Neutrophil (primary cell): Measurements from ENCODE around the gene SAMD15.

Experiments
- H3K27ac ChIP-seq: fragments of 200-600 bp; sonication (generic); 2 replicates; pipeline ENCODE4 v1.5.1; 2016; ENCODE audit warnings: mild to moderate bottlenecking, moderate library complexity
- H3K27me3 ChIP-seq: fragments of 200-600 bp; sonication (generic); 2 replicates; pipeline ENCODE4 v1.6.0; 2016; ENCODE audit warnings: mild to moderate bottlenecking
- H3K36me3 ChIP-seq: fragments of 200-600 bp; sonication (generic); 2 replicates; pipeline ENCODE4 v1.5.1; 2017
- H3K4me1 ChIP-seq, 2 experiments: fragments of 200-600 bp in 1 of 2; sonication (generic) in 1 of 2; 1 replicate in 1 of 2; 2 replicates in 1 of 2; pipeline versions ENCODE4 v1.5.1 to v1.6.1; 2013 to 2016; ENCODE audit warnings: low read depth in 1 of 2, low read length in 1 of 2, mild to moderate bottlenecking in 1 of 2, moderate library complexity in 1 of 2; ENCODE audit not compliant: control insufficient read depth in 1 of 2, insufficient read depth in 1 of 2
- H3K4me3 ChIP-seq, 2 experiments: fragments of 200-600 bp in 1 of 2; sonication (generic) in 1 of 2; 1 replicate in 1 of 2; 2 replicates in 1 of 2; pipeline ENCODE4 v1.5.1; 2013 to 2016; ENCODE audit warnings: low read depth in 1 of 2, low read length in 1 of 2, mild to moderate bottlenecking in 1 of 2, moderate library complexity in 1 of 2
- H3K9me3 ChIP-seq: fragments of 200-600 bp; sonication (generic); 2 replicates; pipeline ENCODE4 v1.5.1; 2016
- TF ChIP-seq, protein P1 (sequence below): fragments of 200-600 bp; sonication (generic); IDR thresholded peaks from 2 replicates; pipeline ENCODE4 v1.5.1; 2016; ENCODE audit warnings: antibody characterized with exemption

SAMD15 gene

GRCh38 chr14:77375973-77376770 lies 1.0 kb upstream of the SAMD15 start:
- no peaks in the 10 kb centered on the region for H3K9me3 ChIP-seq
- H3K36me3 ChIP-seq: no peaks in the 10 kb centered on the region
- H3K4me1 ChIP-seq: peaks cover 36 to 38% of the 10 kb centered on the region in 2 experiments
- H3K27ac ChIP-seq: peak overlapping the region; percentile 89
- peak overlapping the region; percentile 89 to 95 for H3K4me3 ChIP-seq
- no peaks in the 10 kb centered on the region for H3K27me3 ChIP-seq
- TF ChIP-seq, protein P1, sequence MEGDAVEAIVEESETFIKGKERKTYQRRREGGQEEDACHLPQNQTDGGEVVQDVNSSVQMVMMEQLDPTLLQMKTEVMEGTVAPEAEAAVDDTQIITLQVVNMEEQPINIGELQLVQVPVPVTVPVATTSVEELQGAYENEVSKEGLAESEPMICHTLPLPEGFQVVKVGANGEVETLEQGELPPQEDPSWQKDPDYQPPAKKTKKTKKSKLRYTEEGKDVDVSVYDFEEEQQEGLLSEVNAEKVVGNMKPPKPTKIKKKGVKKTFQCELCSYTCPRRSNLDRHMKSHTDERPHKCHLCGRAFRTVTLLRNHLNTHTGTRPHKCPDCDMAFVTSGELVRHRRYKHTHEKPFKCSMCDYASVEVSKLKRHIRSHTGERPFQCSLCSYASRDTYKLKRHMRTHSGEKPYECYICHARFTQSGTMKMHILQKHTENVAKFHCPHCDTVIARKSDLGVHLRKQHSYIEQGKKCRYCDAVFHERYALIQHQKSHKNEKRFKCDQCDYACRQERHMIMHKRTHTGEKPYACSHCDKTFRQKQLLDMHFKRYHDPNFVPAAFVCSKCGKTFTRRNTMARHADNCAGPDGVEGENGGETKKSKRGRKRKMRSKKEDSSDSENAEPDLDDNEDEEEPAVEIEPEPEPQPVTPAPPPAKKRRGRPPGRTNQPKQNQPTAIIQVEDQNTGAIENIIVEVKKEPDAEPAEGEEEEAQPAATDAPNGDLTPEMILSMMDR: no peak

- Histone ChIP-seq H3K9me3 (no peaks in the 10 kb centered on the region), H3K4me3 (peak overlapping the region; percentile 89 to 95), H3K4me1 (peaks cover 36 to 38% of the 10 kb centered on the region in 2 experiments), H3K27ac (peak overlapping the region; percentile 89), H3K27me3 (no peaks in the 10 kb centered on the region), H3K36me3 (no peaks in the 10 kb centered on the region)
- TF ChIP-seq, protein P1: no peak
Observed at GRCh38 chr14:77377502-77377844, 294 bp downstream of the SAMD15 start.

DNA sequence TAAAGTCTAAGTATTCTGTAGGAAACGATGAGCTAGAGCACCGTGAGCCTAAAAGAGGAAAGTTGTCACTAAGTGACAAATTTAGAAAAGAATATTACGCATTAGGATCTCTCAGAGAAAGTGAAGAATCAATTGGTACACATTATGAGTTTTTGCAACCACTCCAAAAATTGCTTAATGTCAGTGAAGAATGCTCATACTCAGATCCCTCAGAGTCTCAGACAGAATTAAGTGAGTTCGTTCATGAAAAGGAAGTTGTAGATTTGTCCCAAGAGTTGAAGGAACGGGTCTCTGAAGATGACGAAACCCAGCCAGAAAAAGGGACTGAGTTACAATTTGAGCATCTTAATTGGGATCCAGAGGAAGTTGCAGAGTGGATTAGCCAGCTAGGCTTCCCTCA lies 1.5 kb downstream of the SAMD15 start:
- no peaks in the 10 kb centered on the region for H3K9me3 ChIP-seq
- H3K27ac ChIP-seq: peak overlapping the region; percentile 7
- H3K4me3 ChIP-seq: no peak overlapping the region

GRCh38 chr14:77390188-77390587 lies 13.0 kb downstream of the SAMD15 start:
- H3K4me3 ChIP-seq: no peak overlapping the region
- no peaks in the 10 kb centered on the region for H3K27me3 ChIP-seq
- H3K4me1 ChIP-seq: no peaks in the 10 kb centered on the region
- no peak overlapping the region for H3K27ac ChIP-seq
- no peaks in the 10 kb centered on the region for H3K36me3 ChIP-seq
- H3K9me3 ChIP-seq: no peaks in the 10 kb centered on the region
- TF ChIP-seq, protein P1: no peak

More for the DNA sequence above, 1.5 kb downstream of the SAMD15 start:
- Histone ChIP-seq H3K4me1 (peaks cover 36 to 38% of the 10 kb centered on the region in 2 experiments), H3K36me3 (no peaks in the 10 kb centered on the region), H3K27me3 (no peaks in the 10 kb centered on the region)
- TF ChIP-seq, protein P1: no peak

DNA sequence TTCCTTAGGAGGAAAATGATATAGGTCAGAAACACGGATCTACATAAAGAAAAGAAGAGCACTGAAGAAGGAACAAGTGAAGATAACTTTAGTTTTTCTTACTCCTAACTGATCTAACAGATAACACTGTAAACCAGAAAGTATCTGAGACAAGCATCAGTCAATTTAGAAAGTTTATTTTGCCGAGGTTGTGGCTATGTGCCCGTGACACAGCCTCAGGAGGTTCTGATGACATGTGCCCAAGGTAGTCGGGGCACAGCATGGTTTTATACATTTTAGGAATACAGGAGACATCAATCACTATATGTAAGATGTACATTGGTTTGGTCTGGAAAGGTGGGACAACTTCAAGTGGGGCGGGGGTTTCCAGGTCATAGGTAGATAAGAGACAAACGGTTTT lies 23.0 kb downstream of the SAMD15 start:
- TF ChIP-seq, protein P1: no peak
- H3K4me3 ChIP-seq: no peak overlapping the region
- H3K27ac ChIP-seq: no peak overlapping the region
- H3K36me3 ChIP-seq: no peaks in the 10 kb centered on the region
- no peaks in the 10 kb centered on the region for H3K4me1 ChIP-seq
- no peaks in the 10 kb centered on the region for H3K9me3 ChIP-seq
- H3K27me3 ChIP-seq: no peaks in the 10 kb centered on the region
